Measurements from ENCODE around the gene NCF4. TPM values are rescaled to one million over a fixed set of nuclear protein-coding genes. Genes with fewer than 3 reads are reported as not detected.

Gene NCF4
- total RNA-seq, 4 donors from 2014 or later: 3.7 to 16.9 (median 7.0) TPM

GRCh38 chr22:36871669-36872081, 10.9 kb downstream of the NCF4 start:
- 68 to 69% methylated on average over 7 to 9 of the region's 11 CpGs for WGBS, 2 donors
- intact Hi-C loops (cut with DNase I): no loop called here
- Histone ChIP-seq H3K9me3 (no peaks in the 10 kb centered on the region), H3K36me3 (no peaks in the 10 kb centered on the region), H3K27me3 (no peaks in the 10 kb centered on the region), H3K4me1 (peaks cover 0 to 13% of the 10 kb centered on the region in 2 donors), H3K4me3 (replicated peaks in 1 of 3) (no peak overlapping the region), H3K27ac (no peak overlapping the region)
- DNase-seq: no peak
- no peak for TF ChIP-seq POLR2A (IDR thresholded peaks at IDR 0.05)
- TF ChIP-seq CTCF (IDR thresholded peaks at IDR 0.05): no peak

- 90 to 93% methylated on average over 3 of the region's 3 CpGs for WGBS, 2 donors
- Histone ChIP-seq H3K27me3 (no peaks in the 10 kb centered on the region), H3K4me3 (replicated peaks in 1 of 3) (no peak overlapping the region), H3K36me3 (no peaks in the 10 kb centered on the region), H3K9me3 (no peaks in the 10 kb centered on the region), H3K27ac (no peak overlapping the region), H3K4me1 (peaks cover 0 to 13% of the 10 kb centered on the region in 2 donors)
- TF ChIP-seq CTCF (IDR thresholded peaks at IDR 0.05) (no peak), POLR2A (IDR thresholded peaks at IDR 0.05) (no peak)
- DNase-seq: no peak
- intact Hi-C loops (cut with DNase I): no loop called here
Measured at GRCh38 chr22:36872084-36872483, 11.3 kb downstream of the NCF4 start.

- Histone ChIP-seq H3K4me1 (peaks cover 0 to 13% of the 10 kb centered on the region in 2 donors), H3K9me3 (no peaks in the 10 kb centered on the region), H3K27me3 (no peaks in the 10 kb centered on the region), H3K36me3 (no peaks in the 10 kb centered on the region), H3K27ac (no peak overlapping the region), H3K4me3 (replicated peaks in 1 of 3) (no peak overlapping the region)
- no peak for TF ChIP-seq POLR2A (IDR thresholded peaks at IDR 0.05)
- no peak for TF ChIP-seq CTCF (IDR thresholded peaks at IDR 0.05)
- intact Hi-C loops (cut with DNase I): no loop called here
- DNase-seq: no peak
- 92 to 93% methylated on average over 2 of the region's 2 CpGs for WGBS, 2 donors
Measured at GRCh38 chr22:36872866-36873498, 12.2 kb downstream of the NCF4 start.

- Histone ChIP-seq H3K4me3 (replicated peaks in 1 of 3) (no peak overlapping the region), H3K9me3 (no peaks in the 10 kb centered on the region), H3K27me3 (no peaks in the 10 kb centered on the region), H3K4me1 (peaks cover 0 to 13% of the 10 kb centered on the region in 2 donors), H3K36me3 (no peaks in the 10 kb centered on the region), H3K27ac (peak overlapping the region in 1 of 3 donors; percentile 4)
- 48 to 52% methylated on average over 6 of the region's 6 CpGs for WGBS, 2 donors
- TF ChIP-seq POLR2A (IDR thresholded peaks at IDR 0.05) (no peak), CTCF (IDR thresholded peaks at IDR 0.05) (peak in 4 of 6 experiments; percentile 26 to 40 (median 36))
- DNase-seq: peak; percentile 17 to 28
- intact Hi-C loops (cut with DNase I): no loop called here
Measured at GRCh38 chr22:36873614-36874308, 13.0 kb downstream of the NCF4 start.

- H3K36me3 ChIP-seq: no peaks in the 10 kb centered on the region
- TF ChIP-seq POLR2A (IDR thresholded peaks at IDR 0.05): no peak
- no peak for TF ChIP-seq CTCF (IDR thresholded peaks at IDR 0.05)
- H3K27me3 ChIP-seq: no peaks in the 10 kb centered on the region
- no peaks in the 10 kb centered on the region for H3K9me3 ChIP-seq
- H3K27ac ChIP-seq: peak overlapping the region in 1 of 3 donors; percentile 4
- DNase-seq: no peak
- peaks cover 0 to 13% of the 10 kb centered on the region in 2 donors for H3K4me1 ChIP-seq
- WGBS, 2 donors: 50 to 52% methylated on average over 1 to 2 of the region's 2 CpGs
- H3K4me3 ChIP-seq (replicated peaks in 1 of 3): no peak overlapping the region
- intact Hi-C loops (cut with DNase I): no loop called here
Measured at GRCh38 chr22:36874309-36874696, 13.5 kb downstream of the NCF4 start.

Data from thyroid gland (tissue), 4 donors.